GM21526 (cell line): Measurements from ENCODE around the gene HMX1.

Experiments used
- ATAC-seq: cut with Tn5 transposase; IDR thresholded peaks from one replicate; pipeline ENCODE4 v1.9.1; 2021; ENCODE audit warnings: moderate library complexity; ENCODE audit not compliant: unreplicated experiment, low FRiP score

Gene HMX1

GRCh38 chr4:8893227-8893623 is 21.6 kb upstream of the HMX1 start:
- ATAC-seq: no peak

GRCh38 chr4:8892556-8893226 is 21.1 kb upstream of the HMX1 start:
- ATAC-seq: no peak

GRCh38 chr4:8891646-8892555 is 20.3 kb upstream of the HMX1 start:
- ATAC-seq: no peak

- no peak for ATAC-seq
Measured at GRCh38 chr4:8891255-8891645, 19.6 kb upstream of the HMX1 start.

- ATAC-seq: no peak
Measured at GRCh38 chr4:8888856-8889255, 17.2 kb upstream of the HMX1 start.

- ATAC-seq: no peak
Measured at GRCh38 chr4:8886612-8887406, 15.2 kb upstream of the HMX1 start.

GRCh38 chr4:8882239-8882638 is 10.6 kb upstream of the HMX1 start:
- ATAC-seq: no peak

GRCh38 chr4:8880851-8881250 is 9.2 kb upstream of the HMX1 start:
- no peak for ATAC-seq

- no peak for ATAC-seq
Measured at GRCh38 chr4:8879574-8879973, 7.9 kb upstream of the HMX1 start.

- ATAC-seq: no peak
Measured at GRCh38 chr4:8878421-8878820, 6.8 kb upstream of the HMX1 start.

- no peak for ATAC-seq
Measured at GRCh38 chr4:8877780-8878040, 6.1 kb upstream of the HMX1 start.

- no peak for ATAC-seq
Measured at GRCh38 chr4:8876982-8877779, 5.5 kb upstream of the HMX1 start.

- ATAC-seq: no peak
Measured at GRCh38 chr4:8874896-8875680, 3.4 kb upstream of the HMX1 start.

- no peak for ATAC-seq
Measured at GRCh38 chr4:8874003-8874895, 2.6 kb upstream of the HMX1 start.

GRCh38 chr4:8872402-8873291 is 1.0 kb upstream of the HMX1 start:
- no peak for ATAC-seq

- no peak for ATAC-seq
Measured at GRCh38 chr4:8870647-8871416, 807 bp downstream of the HMX1 start.
